ENCODE results near the gene CDK18.

Gene CDK18

DNA sequence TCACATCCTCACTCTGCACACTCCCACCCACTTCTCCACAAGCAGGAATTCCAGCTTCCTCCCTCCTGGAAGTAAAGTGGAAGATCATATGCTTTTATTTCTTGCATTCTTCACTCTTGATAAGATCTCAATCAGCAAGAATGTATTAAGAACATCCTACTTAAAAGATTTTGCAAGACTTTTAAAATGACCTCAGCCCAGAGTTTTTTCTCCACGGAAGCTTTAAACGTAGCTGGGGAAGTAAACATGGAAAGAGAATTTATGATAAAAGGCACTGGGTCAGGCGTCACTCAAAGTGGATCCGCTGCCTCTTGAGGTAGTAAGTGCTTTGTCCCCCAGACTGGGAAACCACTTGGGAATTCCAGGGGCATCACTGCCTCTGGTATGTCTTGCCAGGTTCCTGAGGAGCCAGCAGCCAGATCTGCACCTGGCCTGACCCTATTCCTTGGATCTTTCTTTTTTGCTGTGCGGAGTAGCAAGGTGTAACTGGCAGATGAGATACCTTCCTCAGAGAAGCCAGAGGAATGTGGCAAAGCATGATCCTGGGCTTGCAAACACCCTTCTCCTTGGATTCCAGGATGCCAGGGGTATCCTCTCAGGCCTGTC, 33.9 kb downstream of the CDK18 start:
- no peak for DNase-seq (ENCODE audit: low spot score)

DNA sequence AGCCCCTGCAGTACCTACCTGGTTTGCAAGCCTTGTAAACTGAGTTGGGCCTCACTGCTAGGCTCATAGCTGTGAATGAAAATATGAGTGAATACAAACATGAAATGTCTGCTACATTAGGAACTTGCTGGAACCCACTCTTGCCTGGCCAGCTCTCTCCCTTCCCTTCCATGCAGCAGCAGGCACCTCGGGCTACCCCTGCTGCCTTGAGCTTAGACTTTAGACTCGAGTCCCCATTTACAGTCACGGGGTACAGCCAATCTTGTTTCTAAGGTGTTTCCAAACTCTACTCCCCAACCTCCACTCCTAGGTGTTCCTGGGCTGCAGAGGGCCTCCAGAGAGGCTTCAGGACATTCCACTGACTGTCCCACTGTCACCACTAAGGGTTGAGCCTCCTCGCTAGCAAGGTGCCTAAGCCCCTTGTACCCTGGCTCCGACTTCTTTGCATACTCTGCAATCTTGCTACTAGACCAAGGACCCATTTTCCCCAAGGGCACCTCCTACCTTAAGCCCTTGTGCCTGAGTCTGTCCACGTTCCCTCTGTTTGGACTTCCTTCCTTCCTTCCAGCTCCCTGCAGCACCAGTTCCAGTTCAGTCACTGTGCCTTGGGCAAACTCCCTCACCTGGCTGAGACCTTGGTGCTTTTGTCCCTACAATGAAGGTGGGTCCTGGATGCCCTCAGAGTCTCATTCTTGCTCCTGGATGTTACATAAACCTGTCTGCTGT, 36.9 kb downstream of the CDK18 start:
- DNase-seq (ENCODE audit: low spot score), result no peak

DNA sequence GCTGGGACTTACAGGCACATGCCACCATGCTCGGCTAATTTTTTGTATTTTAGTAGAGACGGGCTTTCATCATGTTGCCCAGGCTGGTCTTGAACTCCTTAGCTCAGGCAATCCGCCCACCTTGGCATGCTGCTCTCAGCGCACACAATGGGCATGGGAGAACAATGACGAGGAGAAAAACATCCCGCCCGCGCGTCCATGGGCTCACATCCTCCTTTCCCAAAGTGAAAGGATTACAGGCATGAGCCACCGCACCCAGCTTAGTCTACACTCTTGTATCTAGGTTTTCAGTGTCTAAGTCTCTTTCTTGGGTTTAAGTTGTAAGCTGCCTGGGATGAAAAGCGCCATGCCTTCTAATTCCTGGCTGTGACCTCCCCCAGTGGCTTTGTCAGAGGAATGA, 37.9 kb downstream of the CDK18 start:
- no peak for DNase-seq (ENCODE audit: low spot score)

DNA sequence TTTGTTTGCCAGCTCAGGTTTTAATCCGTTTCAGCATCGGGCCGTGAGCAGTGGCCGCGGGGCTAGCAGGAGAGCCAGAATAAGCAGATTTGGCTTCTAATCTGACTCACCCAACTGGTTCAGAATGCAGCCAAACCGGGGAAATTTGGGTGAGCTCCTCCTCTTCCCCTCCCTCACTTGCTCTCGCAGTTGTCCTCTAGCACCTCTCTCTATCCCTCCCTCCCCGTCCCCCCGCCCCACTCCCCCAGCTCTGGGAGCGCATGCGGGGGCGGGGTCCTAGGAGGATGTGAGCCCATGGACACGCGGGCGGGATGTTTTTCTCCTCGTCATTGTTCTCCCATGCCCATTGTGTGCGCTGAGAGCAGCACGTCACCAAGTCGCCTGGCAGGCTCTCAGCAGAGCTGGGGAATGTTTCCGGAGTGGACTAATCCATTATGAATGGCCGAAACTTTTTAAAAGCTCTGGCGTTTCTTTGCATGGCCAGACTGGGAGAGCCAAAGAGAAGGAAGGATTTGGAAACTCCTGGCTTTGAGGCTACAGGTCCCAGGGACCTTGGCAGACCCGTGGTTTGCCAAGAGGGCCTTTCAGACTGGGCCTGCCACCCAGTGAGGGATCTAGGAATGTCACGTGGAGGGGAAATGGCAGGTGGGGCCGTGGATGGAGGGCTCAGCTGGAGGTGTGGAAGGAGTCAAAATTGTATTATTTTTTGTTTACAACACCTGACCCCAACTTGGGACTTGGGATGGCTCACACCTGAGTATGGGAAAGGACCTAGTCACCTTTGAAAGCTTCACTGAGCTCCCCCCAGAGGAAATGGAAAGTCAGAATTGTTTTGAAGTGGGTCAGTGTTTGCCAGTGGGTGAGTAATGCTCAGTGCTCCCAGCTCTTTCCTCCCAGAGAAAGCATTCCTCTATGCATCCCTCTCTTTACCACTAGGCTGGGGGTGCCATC, 39.2 kb downstream of the CDK18 start:
- DNase-seq (ENCODE audit: low spot score), result no peak

DNA sequence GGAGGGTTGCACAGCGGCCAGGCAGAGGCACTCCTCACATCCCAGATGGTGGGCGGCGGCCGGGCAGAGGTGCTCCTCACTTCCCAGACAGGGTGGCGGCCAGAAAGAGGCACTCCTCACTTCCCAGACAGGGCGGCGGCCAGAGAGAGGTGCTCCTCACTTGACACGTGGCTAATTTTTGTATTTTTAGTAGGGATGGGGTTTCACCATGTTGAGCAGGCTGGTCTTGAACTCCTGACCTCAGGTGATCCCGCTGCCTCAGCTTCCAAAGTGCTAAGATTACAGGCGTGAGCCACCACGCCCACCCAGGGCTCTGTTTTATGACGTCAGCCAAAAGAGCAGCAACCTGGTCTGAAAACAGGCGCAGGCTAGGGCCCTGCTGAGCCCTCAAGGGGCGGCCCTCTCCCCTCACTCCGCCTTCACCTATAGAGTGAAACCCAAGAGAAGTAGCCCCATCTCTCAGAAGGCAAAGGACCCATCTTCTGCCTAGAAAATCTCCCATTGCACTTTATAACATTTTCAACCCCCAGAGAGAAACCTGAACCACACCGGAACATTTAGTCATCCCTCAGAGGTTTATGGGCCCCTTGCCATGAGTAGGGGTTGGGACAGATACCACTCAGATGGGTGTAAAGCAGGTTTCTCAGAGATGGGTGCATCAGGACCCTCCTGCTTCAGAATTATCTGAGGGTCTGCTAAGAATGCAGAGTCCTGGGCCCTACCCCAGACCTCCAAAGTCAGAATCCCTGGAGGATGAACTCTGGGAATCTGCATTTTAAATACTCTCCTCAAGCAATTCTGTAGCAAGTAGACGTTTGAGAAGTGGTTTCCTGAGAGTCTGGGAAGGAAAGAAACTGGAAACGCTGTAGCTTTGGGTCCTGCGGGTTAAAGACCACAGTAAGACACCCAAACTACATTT, 40.8 kb downstream of the CDK18 start:
- DNase-seq (ENCODE audit: low spot score), result no peak

DNA sequence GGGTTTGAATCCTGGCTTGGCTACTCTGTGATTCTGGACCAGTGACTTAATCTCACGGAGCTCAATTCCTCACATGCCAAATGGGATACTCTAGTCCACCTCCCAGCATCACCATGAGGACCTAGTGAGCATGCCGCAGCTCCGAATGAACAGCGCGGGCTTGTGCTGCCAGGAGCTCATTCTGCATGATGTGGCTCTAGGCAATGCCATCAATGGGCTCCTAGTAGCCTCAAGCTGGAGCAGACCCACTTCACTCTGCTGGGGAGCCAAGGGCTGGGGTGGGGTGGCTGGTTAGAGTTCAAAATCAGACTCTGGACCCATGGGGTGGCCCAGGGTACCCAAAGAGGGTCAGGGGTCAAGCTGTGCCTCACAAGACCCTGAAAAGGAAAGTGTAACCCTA, 41.5 kb downstream of the CDK18 start:
- DNase-seq (ENCODE audit: low spot score), result no peak

DNA sequence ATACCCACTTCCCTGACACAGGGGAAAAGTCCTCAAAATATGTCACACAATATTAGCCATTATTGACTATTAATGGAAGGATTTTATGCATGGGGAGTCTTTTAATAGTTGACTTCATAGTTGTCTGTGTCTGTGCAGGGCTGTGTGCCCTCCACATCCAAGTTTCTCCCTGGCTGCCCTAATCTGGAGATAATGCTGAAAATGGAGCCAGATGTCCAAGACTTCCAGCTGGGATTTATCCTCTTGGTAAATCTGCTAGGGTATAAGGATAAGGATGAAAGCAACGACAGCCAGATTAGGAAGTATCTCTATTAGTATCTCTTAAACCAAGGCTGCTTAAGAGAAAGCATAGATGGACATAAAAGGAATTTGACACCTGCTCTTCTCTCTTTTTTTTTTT, 42.1 kb downstream of the CDK18 start:
- DNase-seq (ENCODE audit: low spot score), result no peak

DNA sequence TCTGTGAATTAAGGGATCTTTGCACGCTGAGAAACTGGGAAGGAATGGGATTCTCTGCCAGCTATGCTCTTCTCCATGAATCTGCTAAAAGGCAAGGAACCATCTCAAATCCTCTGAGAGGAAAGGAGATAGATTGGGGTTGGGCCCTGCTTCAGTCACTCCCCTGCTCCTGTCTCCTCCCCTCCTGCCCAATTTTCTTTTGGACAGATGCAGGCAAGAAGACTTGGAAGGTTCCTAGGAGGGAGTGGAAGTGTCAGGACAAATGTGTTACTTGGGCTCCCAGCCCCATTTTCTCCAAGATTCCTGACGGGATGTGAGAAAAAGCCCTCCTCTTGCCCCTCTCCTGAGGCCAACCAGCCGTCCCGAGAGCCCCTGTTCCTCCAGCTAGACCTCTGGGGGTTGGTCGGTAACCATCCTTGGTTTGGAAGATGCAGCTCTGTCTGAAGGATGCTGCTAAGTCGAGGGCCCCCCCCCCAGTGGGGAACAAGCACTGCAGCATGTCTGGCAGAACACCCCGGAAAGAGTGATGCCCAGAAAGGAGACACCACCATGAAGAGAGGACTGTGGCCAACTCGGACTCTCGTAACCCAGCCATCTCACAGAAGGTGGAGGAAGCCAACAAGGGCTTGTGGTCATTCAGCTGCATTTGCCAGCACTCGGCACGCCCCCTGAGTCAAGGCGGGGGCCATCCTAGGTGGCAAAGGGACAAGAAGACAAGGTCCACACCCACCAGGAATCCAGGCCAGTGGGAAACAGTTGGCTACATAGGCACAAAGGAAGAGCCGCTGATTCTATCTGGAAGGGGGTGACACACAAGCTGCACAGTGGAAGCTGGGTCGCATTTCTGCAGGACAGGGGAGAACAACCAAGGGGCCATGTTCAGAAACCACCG, 43.7 kb downstream of the CDK18 start:
- no peak for DNase-seq (ENCODE audit: low spot score)

DNA sequence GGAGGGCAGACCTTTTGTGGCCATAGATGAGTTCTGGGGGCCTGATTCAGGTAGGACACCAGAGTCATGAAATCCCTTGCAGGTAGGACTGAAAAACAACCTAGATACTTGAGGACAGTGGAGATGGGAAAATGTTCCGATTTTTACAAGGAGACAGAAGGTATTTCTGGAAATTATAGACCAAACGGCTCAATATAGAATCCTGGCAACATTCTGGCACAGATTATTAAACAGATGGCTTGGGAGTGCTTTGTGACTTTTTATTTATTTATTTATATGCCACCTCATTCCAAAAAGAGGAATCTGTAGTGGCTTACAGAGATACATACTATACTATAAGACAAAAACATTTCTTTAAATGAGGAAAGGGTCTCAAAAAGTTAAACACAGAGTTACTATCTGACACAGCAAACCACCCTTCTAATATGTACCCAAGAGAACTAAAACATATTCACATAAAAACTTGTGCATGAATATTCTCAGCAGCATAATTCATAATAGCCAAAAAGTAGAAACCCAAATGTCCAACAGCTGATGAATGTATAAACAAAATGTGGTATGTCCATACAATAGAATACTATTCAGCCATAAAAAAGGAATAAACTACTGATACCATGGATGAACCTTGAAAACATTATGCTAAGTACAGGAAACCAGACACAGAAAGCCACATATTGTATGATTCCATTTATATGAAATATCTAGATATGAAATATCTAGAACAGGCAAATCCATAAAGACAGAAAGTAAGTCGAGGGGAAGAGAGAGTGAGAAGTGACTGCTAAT, 49.8 kb downstream of the CDK18 start:
- no peak for DNase-seq (ENCODE audit: low spot score)

DNA sequence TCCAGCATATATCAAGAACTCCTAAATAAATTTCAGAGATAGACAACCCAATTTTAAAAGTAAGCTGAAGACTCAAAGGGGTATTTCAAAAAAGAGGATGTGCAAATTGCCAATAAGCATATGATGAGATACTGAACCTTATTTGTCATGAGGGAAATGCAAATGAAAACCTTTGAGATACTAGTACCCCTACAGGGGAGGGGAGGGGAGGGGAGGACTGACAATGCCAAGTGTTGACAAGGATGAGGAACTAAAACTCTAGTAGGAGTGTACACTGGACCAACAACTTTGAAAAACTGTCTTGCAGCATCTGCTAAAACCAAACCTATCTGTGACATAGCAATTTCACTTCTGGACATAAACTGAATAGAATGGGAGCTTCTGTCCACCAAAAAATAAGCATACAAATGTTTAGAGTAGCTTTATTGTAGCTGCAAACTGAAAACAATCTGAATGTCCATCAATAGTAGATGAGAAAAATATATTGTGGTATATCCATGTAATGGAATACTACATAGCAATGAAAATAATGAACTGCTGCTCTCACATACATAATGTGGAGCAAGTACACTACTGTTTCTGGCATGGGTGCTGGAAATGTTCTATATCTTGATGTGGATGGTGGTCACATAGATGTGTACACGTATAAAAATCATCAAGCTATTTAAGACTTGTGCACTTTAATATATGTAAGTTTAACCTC, 57.2 kb downstream of the CDK18 start:
- no peak for DNase-seq (ENCODE audit: low spot score)

DNA sequence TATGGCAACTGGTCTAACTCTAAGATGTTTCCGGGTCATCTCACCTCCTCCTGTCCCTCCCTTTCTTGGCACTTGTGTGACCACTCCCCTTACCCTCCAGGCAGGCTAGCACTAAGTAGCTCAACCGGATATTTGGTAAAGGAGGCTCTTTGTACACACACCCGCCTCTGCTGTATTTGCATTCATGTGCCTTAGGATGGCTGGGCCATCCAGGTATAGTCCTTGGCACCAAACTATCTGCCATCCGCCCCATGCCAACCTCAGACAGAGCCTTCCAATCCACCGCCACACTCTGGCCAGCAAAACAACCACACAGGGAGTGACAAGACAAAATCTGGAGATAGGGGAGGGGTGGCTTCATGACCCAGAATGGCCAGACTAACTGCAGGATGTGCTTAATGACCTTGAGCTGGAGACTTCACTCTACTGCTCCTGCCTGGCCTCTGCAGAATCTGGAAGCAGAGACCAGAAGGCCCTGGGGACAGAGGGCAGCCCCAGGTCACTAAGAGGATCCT, 59.5 kb downstream of the CDK18 start:
- DNase-seq (ENCODE audit: low spot score), result no peak

DNA sequence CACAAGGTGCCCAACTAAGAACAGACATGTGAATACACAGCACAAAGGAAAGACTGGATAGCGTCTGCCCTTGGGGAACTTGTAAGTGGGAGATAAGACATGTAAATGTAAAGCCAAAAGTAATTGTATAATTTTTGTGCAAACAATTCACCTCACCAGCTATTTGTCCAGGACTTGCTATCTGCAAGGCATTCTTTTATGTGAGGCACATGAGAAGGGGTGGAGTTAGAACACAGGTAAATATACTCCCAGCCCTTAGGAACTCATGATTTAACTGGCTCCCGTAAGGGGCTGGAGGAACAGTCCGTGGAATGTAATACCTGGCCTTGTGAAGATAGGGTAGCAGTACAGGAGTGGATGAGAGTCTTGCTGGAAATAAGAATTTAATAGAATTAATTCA, 61.3 kb downstream of the CDK18 start:
- DNase-seq (ENCODE audit: low spot score), result no peak

DNA sequence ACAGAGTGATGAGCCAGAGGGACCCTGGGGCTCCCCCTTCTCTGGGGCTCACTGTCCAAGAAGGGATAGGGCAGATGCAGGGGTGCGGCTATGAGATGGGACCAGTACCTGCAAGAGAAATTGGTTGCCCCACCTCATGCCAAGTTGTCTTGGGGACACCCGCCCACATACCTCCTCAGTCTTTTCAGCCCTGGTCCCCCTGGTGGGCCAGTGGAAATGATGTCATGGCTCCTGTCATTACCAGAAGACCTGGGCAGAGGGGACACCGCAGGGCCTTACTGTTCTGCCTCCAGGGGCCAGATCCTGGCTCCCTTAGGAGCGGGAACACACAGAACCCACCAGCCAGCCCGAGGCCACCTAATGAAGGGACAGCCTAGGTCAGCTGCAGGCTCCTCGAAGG, 63.2 kb downstream of the CDK18 start:
- DNase-seq (ENCODE audit: low spot score), result no peak

DNA sequence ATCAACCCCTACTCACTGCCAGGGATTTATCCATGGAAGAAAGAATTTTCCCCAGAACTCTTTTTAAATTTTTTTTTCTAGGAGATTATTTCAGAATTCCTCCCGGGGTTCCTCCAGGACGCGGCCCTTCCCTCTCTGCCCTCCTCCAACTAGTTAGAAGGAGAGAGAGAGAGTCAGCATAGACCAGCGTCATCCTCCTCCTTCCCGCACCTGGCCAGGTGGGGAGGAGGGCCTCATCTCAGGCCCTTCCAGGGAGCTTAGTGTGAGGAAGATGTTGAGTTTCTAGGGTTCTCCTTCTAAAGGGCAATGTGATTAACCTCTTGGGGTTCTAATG, 63.6 kb downstream of the CDK18 start:
- no peak for DNase-seq (ENCODE audit: low spot score)

DNA sequence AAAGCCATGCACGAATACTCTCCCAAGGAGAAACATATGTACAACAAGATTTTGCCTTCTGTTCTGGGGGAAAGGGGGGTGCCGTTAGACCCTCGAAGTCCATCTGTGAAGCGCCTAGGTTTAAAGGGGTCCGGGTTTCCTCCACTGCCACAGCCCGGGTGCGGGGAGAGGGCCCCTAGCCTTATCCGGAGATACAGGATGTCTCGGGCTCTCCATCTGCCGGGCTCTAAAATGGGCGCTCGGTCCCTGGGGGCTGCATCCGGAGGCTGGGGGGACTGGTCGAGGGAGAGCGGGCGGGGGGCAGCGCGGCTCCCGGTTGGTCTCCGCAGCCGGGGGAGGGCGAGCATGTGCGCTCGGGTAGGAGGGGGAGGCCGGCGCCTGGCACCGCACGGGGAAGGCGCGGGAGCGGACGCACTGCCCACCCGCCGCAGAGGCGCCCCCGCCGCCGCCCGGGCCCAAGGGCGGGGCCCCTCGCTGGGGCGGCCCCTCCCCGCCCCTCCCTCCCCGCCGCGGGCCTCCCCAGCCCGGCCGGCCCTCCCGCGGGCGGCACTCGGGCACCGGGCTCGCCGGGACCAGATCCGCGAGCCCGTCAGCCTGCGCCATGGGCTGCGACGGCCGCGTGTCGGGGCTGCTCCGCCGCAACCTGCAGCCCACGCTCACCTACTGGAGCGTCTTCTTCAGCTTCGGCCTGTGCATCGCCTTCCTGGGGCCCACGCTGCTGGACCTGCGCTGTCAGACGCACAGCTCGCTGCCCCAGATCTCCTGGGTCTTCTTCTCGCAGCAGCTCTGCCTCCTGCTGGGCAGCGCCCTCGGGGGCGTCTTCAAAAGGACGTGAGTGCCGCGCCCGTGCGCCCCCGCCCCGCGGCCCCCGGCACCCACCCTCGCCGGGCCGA, 64.2 kb downstream of the CDK18 start:
- no peak for DNase-seq (ENCODE audit: low spot score)

DNA sequence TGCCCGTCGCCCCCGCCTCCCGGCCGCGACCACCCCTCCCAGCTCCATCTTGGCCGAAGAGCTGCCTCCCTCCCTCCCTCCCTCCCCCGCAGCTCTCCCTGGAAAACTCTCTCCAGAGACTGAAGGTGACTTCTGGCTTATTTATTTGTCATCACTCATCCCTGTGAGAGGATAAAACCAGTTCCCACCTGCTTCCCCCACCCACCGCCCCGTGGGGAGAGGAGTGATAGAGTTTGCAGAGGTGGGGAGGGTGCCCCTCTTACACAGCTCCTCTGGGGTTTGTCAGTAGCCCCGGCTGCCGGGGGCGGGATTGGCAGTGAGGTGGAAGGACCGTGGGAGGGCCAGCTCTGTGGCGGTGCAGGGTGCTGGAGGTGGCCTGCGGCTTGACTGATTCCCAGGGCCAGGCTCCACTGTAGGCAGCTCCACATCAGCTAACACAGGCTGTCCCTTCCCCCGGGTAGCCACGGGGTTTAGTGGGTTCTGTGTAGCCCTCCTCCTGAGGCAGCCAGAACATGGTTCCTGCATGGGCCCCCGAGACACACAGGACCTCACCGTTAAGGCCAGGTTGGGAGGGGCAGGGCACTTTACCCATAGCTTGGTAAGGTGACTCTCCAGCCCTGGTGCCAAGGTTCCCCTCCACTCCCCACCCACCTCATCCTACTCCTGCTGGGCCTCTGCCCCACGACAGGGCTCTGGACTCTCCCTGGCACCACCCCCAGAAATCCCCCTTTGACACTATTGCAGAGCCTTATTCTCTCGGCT, 65.1 kb downstream of the CDK18 start:
- DNase-seq (ENCODE audit: low spot score), result no peak

DNA sequence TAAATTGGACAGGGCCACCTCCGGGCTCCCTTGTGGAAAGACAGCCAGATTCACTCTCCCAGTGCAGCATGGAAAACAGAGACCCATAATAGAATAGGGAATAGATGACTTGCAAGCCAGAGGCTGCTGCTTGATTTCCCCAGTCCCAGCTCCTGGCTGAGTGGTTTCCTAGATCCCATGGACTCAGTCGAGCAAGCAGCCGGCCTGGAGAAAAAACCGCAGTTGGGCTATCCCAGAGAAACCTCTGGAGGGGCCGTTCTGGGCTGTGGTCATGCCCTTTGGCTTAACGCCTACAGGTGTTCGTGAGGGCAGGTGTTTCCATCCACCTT, 65.7 kb downstream of the CDK18 start:
- no peak for DNase-seq (ENCODE audit: low spot score)

Measured in hematopoietic multipotent progenitor cell treated with erythropoietin and hydrocortisone succinate and interleukin-3 and kit ligand, for 17 days (in vitro differentiated cells).